ENCODE measurements around the gene PBX3. TPM values are rescaled to one million over a fixed set of nuclear protein-coding genes. Genes with fewer than 3 reads are reported as not detected.

The PBX3 gene
- total RNA-seq, 1 donor from 2014 or later = 10.6 TPM

- DNase-seq (ENCODE audit: low read depth) = peak; percentile 73
- TF ChIP-seq CTCF (IDR thresholded peaks at IDR 0.05; ENCODE audit: insufficient read depth, low read length, poor library complexity, severe bottlenecking) = no peak
- no peak overlapping the region for H3K4me3 ChIP-seq (ENCODE audit: low read depth, low read length)
These were observed 184.8 kb downstream of the PBX3 start for GRCh38 chr9:125932012-125932411.

GRCh38 chr9:125932746-125933455 lies 185.7 kb downstream of the PBX3 start:
- Histone ChIP-seq H3K36me3 (ENCODE audit: control insufficient read depth, insufficient read depth, low read length) (no peaks in the 10 kb centered on the region), H3K4me3 (ENCODE audit: low read depth, low read length) (no peak overlapping the region), H3K27me3 (ENCODE audit: control insufficient read depth, insufficient read depth, low read length) (no peaks in the 10 kb centered on the region)
- TF ChIP-seq CTCF (IDR thresholded peaks at IDR 0.05; ENCODE audit: insufficient read depth, low read length, poor library complexity, severe bottlenecking) = no peak
- DNase-seq (ENCODE audit: low read depth) = no peak

More at GRCh38 chr9:125932012-125932411, 184.8 kb downstream of the PBX3 start:
- Histone ChIP-seq H3K36me3 (ENCODE audit: control insufficient read depth, insufficient read depth, low read length) (no peaks in the 10 kb centered on the region), H3K27me3 (ENCODE audit: control insufficient read depth, insufficient read depth, low read length) (no peaks in the 10 kb centered on the region)

GRCh38 chr9:125942125-125942524 lies 195.0 kb downstream of the PBX3 start:
- H3K36me3 ChIP-seq (ENCODE audit: control insufficient read depth, insufficient read depth, low read length) = no peaks in the 10 kb centered on the region
- DNase-seq (ENCODE audit: low read depth) = no peak
- H3K4me3 ChIP-seq (ENCODE audit: low read depth, low read length) = no peak overlapping the region
- TF ChIP-seq CTCF (IDR thresholded peaks at IDR 0.05; ENCODE audit: insufficient read depth, low read length, poor library complexity, severe bottlenecking) = no peak
- no peaks in the 10 kb centered on the region for H3K27me3 ChIP-seq (ENCODE audit: control insufficient read depth, insufficient read depth, low read length)

- H3K27me3 ChIP-seq (ENCODE audit: control insufficient read depth, insufficient read depth, low read length) = no peaks in the 10 kb centered on the region
- DNase-seq (ENCODE audit: low read depth) = no peak
- TF ChIP-seq CTCF (IDR thresholded peaks at IDR 0.05; ENCODE audit: insufficient read depth, low read length, poor library complexity, severe bottlenecking) = no peak
- no peaks in the 10 kb centered on the region for H3K36me3 ChIP-seq (ENCODE audit: control insufficient read depth, insufficient read depth, low read length)
- no peak overlapping the region for H3K4me3 ChIP-seq (ENCODE audit: low read depth, low read length)
These were observed 196.7 kb downstream of the PBX3 start for GRCh38 chr9:125943831-125944230.

GRCh38 chr9:125946397-125946796 lies 199.2 kb downstream of the PBX3 start:
- H3K4me3 ChIP-seq (ENCODE audit: low read depth, low read length) = no peak overlapping the region
- H3K27me3 ChIP-seq (ENCODE audit: control insufficient read depth, insufficient read depth, low read length) = no peaks in the 10 kb centered on the region

More at GRCh38 chr9:125946397-125946796, 199.2 kb downstream of the PBX3 start:
- no peak for DNase-seq (ENCODE audit: low read depth)
- TF ChIP-seq CTCF (IDR thresholded peaks at IDR 0.05; ENCODE audit: insufficient read depth, low read length, poor library complexity, severe bottlenecking) = no peak
- no peaks in the 10 kb centered on the region for H3K36me3 ChIP-seq (ENCODE audit: control insufficient read depth, insufficient read depth, low read length)

All from kidney epithelial cell (primary cell).